BE2C (cell line): ENCODE results near the gene DCDC2.
"Not testable (repeated sequence)": the region's sequence is repeated elsewhere in the genome, so short reads cannot be mapped to it uniquely, and the experiment has no call there.

Experiments used
- DNase-seq: peaks from one replicate; pipeline ENCODE4 v3.0.0-alpha.2; 2020
- H3K27me3 ChIP-seq: fragments of 250-450 bp; sonication (Bioruptor Pico); 2 replicates; pipeline ENCODE4 v1.5.1; 2020; ENCODE audit warnings: mild to moderate bottlenecking
- H3K36me3 ChIP-seq: fragments of 250-450 bp; sonication (Bioruptor Pico); 2 replicates; pipeline ENCODE4 v1.5.1; 2020; ENCODE audit warnings: mild to moderate bottlenecking
- H3K4me1 ChIP-seq: fragments of 250-450 bp; sonication (Bioruptor Pico); 2 replicates; pipeline ENCODE4 v1.5.1; 2020
- H3K4me3 ChIP-seq: 2 replicates; pipeline ENCODE4 v1.5.1; 2011; ENCODE audit warnings: low read depth, low read length
- H3K9me3 ChIP-seq: fragments of 250-450 bp; sonication (Bioruptor Pico); 2 replicates; pipeline ENCODE4 v1.5.1; 2020
- CTCF ChIP-seq: IDR thresholded peaks from 2 replicates; pipeline ENCODE4 v1.5.1; 2012; ENCODE audit warnings: mild to moderate bottlenecking, low read depth, low read length

DCDC2 gene

GRCh38 chr6:24274441-24275083, 83.3 kb downstream of the DCDC2 start:
- no peak overlapping the region for H3K4me3 ChIP-seq
- TF ChIP-seq CTCF, result peak; percentile 62
- H3K4me1 ChIP-seq, result no peaks in the 10 kb centered on the region
- DNase-seq, result no peak
- H3K9me3 ChIP-seq, result no peaks in the 10 kb centered on the region
- H3K36me3 ChIP-seq, result no peaks in the 10 kb centered on the region
- H3K27me3 ChIP-seq, result no peaks in the 10 kb centered on the region

- Histone ChIP-seq H3K4me1 (no peaks in the 10 kb centered on the region), H3K36me3 (no peaks in the 10 kb centered on the region), H3K27me3 (no peaks in the 10 kb centered on the region), H3K4me3 (no peak overlapping the region), H3K9me3 (no peaks in the 10 kb centered on the region)
- no peak for DNase-seq
- no peak for TF ChIP-seq CTCF
Observed at GRCh38 chr6:24273096-24273870, 84.6 kb downstream of the DCDC2 start.

GRCh38 chr6:24272553-24272952, 85.3 kb downstream of the DCDC2 start:
- H3K27me3 ChIP-seq, result no peaks in the 10 kb centered on the region
- no peaks in the 10 kb centered on the region for H3K9me3 ChIP-seq
- TF ChIP-seq CTCF, result no peak
- no peak overlapping the region for H3K4me3 ChIP-seq
- H3K36me3 ChIP-seq, result no peaks in the 10 kb centered on the region
- no peak for DNase-seq
- no peaks in the 10 kb centered on the region for H3K4me1 ChIP-seq

- TF ChIP-seq CTCF, result no peak
- Histone ChIP-seq H3K4me1 (no peaks in the 10 kb centered on the region), H3K27me3 (no peaks in the 10 kb centered on the region), H3K36me3 (no peaks in the 10 kb centered on the region), H3K9me3 (no peaks in the 10 kb centered on the region), H3K4me3 (no peak overlapping the region)
- DNase-seq, result no peak
Observed at GRCh38 chr6:24272148-24272547, 85.7 kb downstream of the DCDC2 start.

GRCh38 chr6:24270011-24270410, 87.8 kb downstream of the DCDC2 start:
- DNase-seq, result no peak
- TF ChIP-seq CTCF, result no peak
- Histone ChIP-seq H3K4me1 (no peaks in the 10 kb centered on the region), H3K4me3 (no peak overlapping the region), H3K27me3 (no peaks in the 10 kb centered on the region), H3K9me3 (no peaks in the 10 kb centered on the region), H3K36me3 (no peaks in the 10 kb centered on the region)

- DNase-seq, H3K4me3 ChIP-seq, H3K27me3 ChIP-seq, H3K36me3 ChIP-seq, H3K4me1 ChIP-seq, H3K9me3 ChIP-seq: not testable (repeated sequence)
Observed at GRCh38 chr6:24258214-24258613, 99.6 kb downstream of the DCDC2 start.
